ENCODE measurements around the gene MACROD2. TPM values are rescaled to one million over a fixed set of nuclear protein-coding genes. Genes with fewer than 3 reads are reported as not detected.

Gene MACROD2
- total RNA-seq, 1 experiment from 2014 or later = 1.6 TPM

DNA sequence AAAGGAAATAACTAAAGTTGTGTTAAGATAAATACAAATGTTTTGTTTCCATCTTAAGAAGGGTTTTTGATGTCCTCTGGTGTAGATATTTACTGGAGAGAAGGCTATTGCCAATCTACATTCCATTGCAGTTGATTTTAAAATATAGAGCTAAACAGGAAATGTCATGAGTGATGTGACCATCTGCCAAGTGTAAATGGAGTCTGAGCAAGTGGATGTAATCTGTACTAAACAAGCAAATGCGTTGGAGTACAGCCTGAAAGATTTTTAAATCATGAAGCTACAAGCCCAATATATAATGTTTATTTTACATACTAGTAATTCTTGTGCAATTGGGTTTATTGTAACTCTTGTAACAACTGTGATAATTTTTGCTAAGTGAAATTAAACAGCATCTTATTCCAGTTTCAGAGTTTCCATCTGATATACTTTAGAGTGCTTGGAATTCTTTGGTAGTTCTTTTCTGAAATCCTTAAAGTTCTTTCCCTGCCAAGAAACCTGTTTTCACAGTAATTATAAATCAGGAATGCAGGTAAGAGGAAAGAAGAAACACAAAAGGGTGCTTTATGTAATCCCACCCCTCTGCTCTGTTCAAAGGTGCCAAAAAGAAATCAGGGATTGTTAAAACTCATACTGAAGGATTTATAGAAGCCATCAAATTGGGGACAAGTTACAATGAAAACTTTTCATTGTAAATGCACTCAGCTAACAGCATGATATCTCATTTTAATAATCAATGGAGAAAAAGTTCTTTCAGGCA is 389.3 kb downstream of the MACROD2 start:
- H2BK5ac ChIP-seq (ENCODE audit: insufficient read length, low read length) = no peak overlapping the region
- Mint-ChIP-seq H3K9me3 (peaks cover 2 to 3% of the 10 kb centered on the region in 2 experiments; a peak in 2 of 5 replicates), H3K36me3 (ENCODE audit: insufficient read depth in 1 of 3, low read depth in 3 of 3) (peaks cover 0 to 3% (median 0%) of the 10 kb centered on the region in 3 experiments; a peak in 2 of 7 replicates), H3K27ac (no peak overlapping the region), H3K4me1 (peaks cover 3 to 4% of the 10 kb centered on the region in 2 experiments; a peak in 1 of 4 replicates), H3K4me3 (no peak overlapping the region), H3K27me3 (ENCODE audit: low read depth) (no peaks in the 10 kb centered on the region)
- H2BK120ac ChIP-seq (ENCODE audit: low read depth, low read length, poor library complexity, severe bottlenecking) = no peak overlapping the region
- no peak overlapping the region for H3K18ac ChIP-seq (ENCODE audit: insufficient read length, low read depth, low read length)
- no peak overlapping the region for H2AK5ac ChIP-seq (ENCODE audit: insufficient read length, low read length)
- H3T11ph ChIP-seq (ENCODE audit: low read length) = no peak overlapping the region
- no CpG with 5 or more reads among the region's 1 CpG for WGBS (ENCODE audit: extremely low coverage, insufficient read length, low lambda C conversion rate)
- H4K20me1 ChIP-seq (ENCODE audit: control insufficient read depth, insufficient read depth, insufficient read length) = no peaks in the 10 kb centered on the region
- no peaks in the 10 kb centered on the region for H3K79me2 ChIP-seq (ENCODE audit: insufficient read depth, low read length)
- no peaks in the 10 kb centered on the region for H3K4me1 ChIP-seq (ENCODE audit: insufficient read depth, low read length)
- no peak overlapping the region for H2BK12ac ChIP-seq (ENCODE audit: insufficient read length, low read depth, low read length)
- no peak overlapping the region for H3K9ac ChIP-seq (ENCODE audit: extremely low read depth, insufficient read length, low read length)
- no peaks in the 10 kb centered on the region for H3K23me2 ChIP-seq (ENCODE audit: insufficient read length, low read depth, low read length, poor library complexity, severe bottlenecking)
- no peaks in the 10 kb centered on the region for H3K79me1 ChIP-seq (ENCODE audit: insufficient read depth, low read depth, low read length, poor library complexity, severe bottlenecking)
- TF ChIP-seq, protein P1, sequence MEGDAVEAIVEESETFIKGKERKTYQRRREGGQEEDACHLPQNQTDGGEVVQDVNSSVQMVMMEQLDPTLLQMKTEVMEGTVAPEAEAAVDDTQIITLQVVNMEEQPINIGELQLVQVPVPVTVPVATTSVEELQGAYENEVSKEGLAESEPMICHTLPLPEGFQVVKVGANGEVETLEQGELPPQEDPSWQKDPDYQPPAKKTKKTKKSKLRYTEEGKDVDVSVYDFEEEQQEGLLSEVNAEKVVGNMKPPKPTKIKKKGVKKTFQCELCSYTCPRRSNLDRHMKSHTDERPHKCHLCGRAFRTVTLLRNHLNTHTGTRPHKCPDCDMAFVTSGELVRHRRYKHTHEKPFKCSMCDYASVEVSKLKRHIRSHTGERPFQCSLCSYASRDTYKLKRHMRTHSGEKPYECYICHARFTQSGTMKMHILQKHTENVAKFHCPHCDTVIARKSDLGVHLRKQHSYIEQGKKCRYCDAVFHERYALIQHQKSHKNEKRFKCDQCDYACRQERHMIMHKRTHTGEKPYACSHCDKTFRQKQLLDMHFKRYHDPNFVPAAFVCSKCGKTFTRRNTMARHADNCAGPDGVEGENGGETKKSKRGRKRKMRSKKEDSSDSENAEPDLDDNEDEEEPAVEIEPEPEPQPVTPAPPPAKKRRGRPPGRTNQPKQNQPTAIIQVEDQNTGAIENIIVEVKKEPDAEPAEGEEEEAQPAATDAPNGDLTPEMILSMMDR (conservative IDR thresholded peaks at IDR 0.05) = no peak
- H4K91ac ChIP-seq (ENCODE audit: insufficient read length, low read depth, low read length) = no peak overlapping the region
- H2BK15ac ChIP-seq (ENCODE audit: low read depth, low read length) = no peak overlapping the region
- no peak overlapping the region for H3K23ac ChIP-seq (ENCODE audit: insufficient read length, low read depth, low read length)
- H3K9me3 ChIP-seq (ENCODE audit: control insufficient read depth, low read depth, low read length) = no peaks in the 10 kb centered on the region
- no peak overlapping the region for H2BK20ac ChIP-seq (ENCODE audit: low read depth, low read length, poor library complexity, severe bottlenecking)
- H3K4me2 ChIP-seq (ENCODE audit: insufficient read depth, insufficient read length, low read length) = no peak overlapping the region
- H3K4ac ChIP-seq (ENCODE audit: low read depth, low read length) = no peak overlapping the region
- H4K8ac ChIP-seq (replicated peaks; ENCODE audit: insufficient read length, low read depth, low read length) = no peak overlapping the region
- H3K56ac ChIP-seq (ENCODE audit: insufficient read length, low read depth, low read length) = no peak overlapping the region
- H2AFZ ChIP-seq (ENCODE audit: low read length) = no peak overlapping the region
- no peak overlapping the region for H4K5ac ChIP-seq (ENCODE audit: insufficient read length, low read depth, low read length)
- no peak overlapping the region for H3K14ac ChIP-seq (ENCODE audit: insufficient read depth, low read length)
- no peaks in the 10 kb centered on the region for H3K27me3 ChIP-seq (ENCODE audit: insufficient read depth, low read length)
- no peak overlapping the region for H3K27ac ChIP-seq (ENCODE audit: insufficient read length, low read depth, low read length)
- DNase-seq = no peak

Measured in H9 (cell line).